MM.1S (cell line): ENCODE results near the gene PSMG3.

Source experiments
- DNase-seq: peaks from one replicate; pipeline ENCODE4 v3.0.0-alpha.2; 2015
- H2AFZ ChIP-seq: fragments of 300-600 bp; sonication (generic); 2 replicates; pipeline ENCODE4 v1.6.0; 2016; ENCODE audit warnings: antibody characterized with exemption, low read length
- H3F3A ChIP-seq: fragments of 300-600 bp; sonication (generic); 2 replicates; pipeline ENCODE4 v1.6.1; 2016; ENCODE audit warnings: mild to moderate bottlenecking, antibody characterized with exemption, low read length, moderate library complexity, mixed read lengths; ENCODE audit not compliant: insufficient read depth
- H3K27ac ChIP-seq: fragments of 300-600 bp; sonication (generic); 2 replicates; pipeline ENCODE4 v1.5.1; 2016; ENCODE audit warnings: mild to moderate bottlenecking, low read length
- H3K27me3 ChIP-seq: fragments of 300-600 bp; sonication (generic); replicated peaks from 2 replicates; pipeline ENCODE4 v1.6.0; 2016; ENCODE audit warnings: low read length; ENCODE audit not compliant: insufficient read depth
- H3K36me3 ChIP-seq: fragments of 300-600 bp; sonication (generic); replicated peaks from 2 replicates; pipeline ENCODE4 v1.6.1; 2016; ENCODE audit warnings: mild to moderate bottlenecking, low read length, mixed read lengths; ENCODE audit not compliant: insufficient read depth
- H3K4me1 ChIP-seq: fragments of 300-600 bp; sonication (generic); 2 replicates; pipeline ENCODE4 v1.6.1; 2016; ENCODE audit warnings: low read length, mixed read lengths
- H3K4me2 ChIP-seq: fragments of 300-600 bp; sonication (generic); 2 replicates; pipeline ENCODE4 v1.6.0; 2016; ENCODE audit warnings: low read depth, low read length
- H3K4me3 ChIP-seq: fragments of 300-600 bp; sonication (generic); 2 replicates; pipeline ENCODE4 v1.5.1; 2016; ENCODE audit warnings: low read length, mixed read lengths
- H3K79me2 ChIP-seq: fragments of 300-600 bp; sonication (generic); 2 replicates; pipeline ENCODE4 v1.6.1; 2016; ENCODE audit warnings: mixed run types, low read length, mixed read lengths
- H3K9ac ChIP-seq: fragments of 300-600 bp; sonication (generic); 2 replicates; pipeline ENCODE4 v1.6.1; 2016; ENCODE audit warnings: low read length, mixed read lengths
- H3K9me2 ChIP-seq: fragments of 300-600 bp; sonication (generic); replicated peaks from 2 replicates; pipeline ENCODE4 v1.6.1; 2016; ENCODE audit warnings: mild to moderate bottlenecking, low read length, mixed read lengths; ENCODE audit not compliant: insufficient read depth
- H3K9me3 ChIP-seq: fragments of 300-600 bp; sonication (generic); replicated peaks from 2 replicates; pipeline ENCODE4 v1.6.1; 2016; ENCODE audit warnings: mild to moderate bottlenecking, low read length, mixed read lengths; ENCODE audit not compliant: insufficient read depth
- H4K20me1 ChIP-seq: fragments of 300-600 bp; sonication (generic); 2 replicates; pipeline ENCODE4 v1.6.1; 2016; ENCODE audit warnings: mild to moderate bottlenecking, low read length, moderate library complexity, mixed read lengths; ENCODE audit not compliant: insufficient read depth
- EZH2 ChIP-seq: fragments of 300-600 bp; sonication (generic); optimal IDR thresholded peaks from 2 replicates; pipeline ENCODE3; 2017; ENCODE audit warnings: low read depth, mild to moderate bottlenecking, antibody characterized with exemption, low read length, mixed read lengths
- EZH2phosphoT487 ChIP-seq: fragments of 300-600 bp; sonication (generic); IDR thresholded peaks from 2 replicates; pipeline ENCODE4 v1.6.1; 2018; ENCODE audit warnings: antibody characterized with exemption, low read length
- TF ChIP-seq, protein P1 (sequence below): fragments of 300-600 bp; sonication (generic); IDR thresholded peaks from 2 replicates; pipeline ENCODE4 v1.5.1; 2016; ENCODE audit warnings: antibody characterized with exemption, low read length, mixed read lengths

PSMG3 gene

GRCh38 chr7:1547777-1548437, 21.9 kb downstream of the PSMG3 start:
- no peaks in the 10 kb centered on the region for H4K20me1 ChIP-seq
- no peak overlapping the region for H3K27ac ChIP-seq
- no peak overlapping the region for H3K4me3 ChIP-seq
- TF ChIP-seq EZH2phosphoT487 (no peak), EZH2 (no peak)
- TF ChIP-seq, protein P1, sequence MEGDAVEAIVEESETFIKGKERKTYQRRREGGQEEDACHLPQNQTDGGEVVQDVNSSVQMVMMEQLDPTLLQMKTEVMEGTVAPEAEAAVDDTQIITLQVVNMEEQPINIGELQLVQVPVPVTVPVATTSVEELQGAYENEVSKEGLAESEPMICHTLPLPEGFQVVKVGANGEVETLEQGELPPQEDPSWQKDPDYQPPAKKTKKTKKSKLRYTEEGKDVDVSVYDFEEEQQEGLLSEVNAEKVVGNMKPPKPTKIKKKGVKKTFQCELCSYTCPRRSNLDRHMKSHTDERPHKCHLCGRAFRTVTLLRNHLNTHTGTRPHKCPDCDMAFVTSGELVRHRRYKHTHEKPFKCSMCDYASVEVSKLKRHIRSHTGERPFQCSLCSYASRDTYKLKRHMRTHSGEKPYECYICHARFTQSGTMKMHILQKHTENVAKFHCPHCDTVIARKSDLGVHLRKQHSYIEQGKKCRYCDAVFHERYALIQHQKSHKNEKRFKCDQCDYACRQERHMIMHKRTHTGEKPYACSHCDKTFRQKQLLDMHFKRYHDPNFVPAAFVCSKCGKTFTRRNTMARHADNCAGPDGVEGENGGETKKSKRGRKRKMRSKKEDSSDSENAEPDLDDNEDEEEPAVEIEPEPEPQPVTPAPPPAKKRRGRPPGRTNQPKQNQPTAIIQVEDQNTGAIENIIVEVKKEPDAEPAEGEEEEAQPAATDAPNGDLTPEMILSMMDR = no peak
- no peak overlapping the region for H2AFZ ChIP-seq
- no peak overlapping the region for H3K9ac ChIP-seq
- H3K9me2 ChIP-seq = no peaks in the 10 kb centered on the region
- no peak for DNase-seq
- H3K9me3 ChIP-seq = no peaks in the 10 kb centered on the region
- no peaks in the 10 kb centered on the region for H3K79me2 ChIP-seq
- no peak overlapping the region for H3K4me2 ChIP-seq
- peaks cover 28% of the 10 kb centered on the region for H3K27me3 ChIP-seq
- H3K4me1 ChIP-seq = no peaks in the 10 kb centered on the region
- no peaks in the 10 kb centered on the region for H3K36me3 ChIP-seq
- no peaks in the 10 kb centered on the region for H3F3A ChIP-seq

DNA sequence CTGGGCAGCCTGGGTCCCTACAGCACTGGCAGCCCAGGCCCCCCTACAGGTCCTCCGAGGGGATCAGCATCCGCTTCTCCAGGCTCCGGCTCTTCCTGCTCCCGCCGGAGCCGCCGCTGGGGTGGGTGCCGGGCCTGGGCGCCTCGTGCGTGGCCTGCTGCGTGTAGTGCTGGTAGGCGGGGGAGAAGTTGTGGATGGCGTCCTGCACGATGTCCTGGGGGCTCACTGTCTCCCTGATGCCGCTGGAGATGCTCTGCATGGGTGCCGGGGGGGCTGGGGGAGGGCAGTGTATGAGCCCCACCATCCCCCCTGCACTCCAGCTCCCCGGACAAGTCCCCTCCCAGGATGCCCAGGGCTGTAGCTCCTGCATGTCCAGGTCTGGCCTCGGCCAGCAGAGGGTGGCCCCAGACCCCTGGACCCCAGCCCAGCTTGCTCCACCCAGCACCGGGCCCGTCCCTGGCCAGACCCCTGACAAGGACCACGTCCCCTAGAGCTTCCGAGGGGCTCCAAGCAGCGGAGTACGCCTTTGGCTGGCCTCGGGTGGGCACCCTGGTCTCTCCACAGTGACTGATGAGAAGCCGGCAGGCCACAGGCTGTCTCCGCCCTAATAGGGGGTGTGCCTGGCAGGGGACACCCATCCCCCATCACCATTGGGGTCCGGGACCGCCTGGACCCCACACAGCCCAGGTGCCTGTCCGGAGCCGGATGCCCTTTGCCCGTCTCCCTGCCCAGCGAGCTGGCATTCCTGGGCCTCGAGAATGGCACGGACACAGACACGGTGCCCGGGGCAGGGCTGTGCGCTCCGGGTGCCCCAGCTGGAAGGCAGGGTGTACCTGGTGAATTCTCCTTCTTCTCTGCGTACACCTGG, 22.7 kb downstream of the PSMG3 start:
- Histone ChIP-seq H3K4me3 (no peak overlapping the region), H3K4me2 (no peak overlapping the region), H2AFZ (no peak overlapping the region), H3K9ac (no peak overlapping the region), H3K9me2 (no peaks in the 10 kb centered on the region), H3F3A (no peaks in the 10 kb centered on the region), H3K27ac (no peak overlapping the region), H3K4me1 (no peaks in the 10 kb centered on the region), H3K79me2 (no peaks in the 10 kb centered on the region), H3K9me3 (no peaks in the 10 kb centered on the region), H4K20me1 (no peaks in the 10 kb centered on the region), H3K27me3 (peaks cover 21% of the 10 kb centered on the region), H3K36me3 (no peaks in the 10 kb centered on the region)
- no peak for DNase-seq
- TF ChIP-seq, protein P1 = no peak
- TF ChIP-seq EZH2phosphoT487 = no peak
- no peak for TF ChIP-seq EZH2

DNA sequence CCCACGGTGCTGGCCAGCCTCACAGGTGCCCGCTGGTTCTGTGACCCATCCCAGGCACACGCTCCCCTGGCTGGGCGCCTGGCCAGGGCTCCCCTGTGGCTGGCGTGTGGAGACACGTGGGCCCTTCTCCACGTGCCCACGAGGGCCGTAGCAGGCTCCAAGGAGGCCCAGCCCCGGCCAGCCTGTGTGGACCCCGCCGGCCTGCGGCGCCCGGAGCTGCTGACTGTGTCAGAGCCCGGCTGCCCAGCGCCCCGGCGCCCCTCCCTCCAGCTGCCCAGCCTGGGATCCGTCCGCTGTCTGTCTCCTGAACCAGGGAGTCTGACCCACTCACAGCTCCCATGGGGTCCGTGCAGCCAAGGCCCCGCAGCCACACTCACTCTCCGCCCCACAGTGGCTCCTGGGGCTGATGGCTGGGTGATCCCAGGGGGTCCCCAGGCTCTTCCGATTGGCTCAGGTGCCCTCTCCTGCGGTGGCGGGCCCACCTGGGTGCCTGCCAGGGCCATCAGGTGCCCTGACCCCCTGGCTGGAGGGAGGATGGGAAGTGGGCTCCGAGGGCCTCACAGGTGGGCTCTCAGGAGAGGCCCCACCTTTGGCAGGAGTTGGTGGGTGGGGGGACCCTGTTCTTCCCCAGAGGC, 23.4 kb downstream of the PSMG3 start:
- H3K36me3 ChIP-seq = no peaks in the 10 kb centered on the region
- no peaks in the 10 kb centered on the region for H3K4me1 ChIP-seq
- H3K9ac ChIP-seq = no peak overlapping the region
- H3K9me3 ChIP-seq = no peaks in the 10 kb centered on the region
- H3F3A ChIP-seq = no peaks in the 10 kb centered on the region
- H2AFZ ChIP-seq = no peak overlapping the region
- H3K4me3 ChIP-seq = no peak overlapping the region
- no peaks in the 10 kb centered on the region for H4K20me1 ChIP-seq
- H3K9me2 ChIP-seq = no peaks in the 10 kb centered on the region
- TF ChIP-seq, protein P1 = no peak
- TF ChIP-seq EZH2phosphoT487 (no peak), EZH2 (no peak)
- no peak overlapping the region for H3K27ac ChIP-seq
- no peak for DNase-seq
- H3K27me3 ChIP-seq = peaks cover 18% of the 10 kb centered on the region
- H3K4me2 ChIP-seq = no peak overlapping the region
- H3K79me2 ChIP-seq = no peaks in the 10 kb centered on the region
